IPS DF 19.7 (cell line): ENCODE measurements around the gene SSC5D.

Experiments
- DNase-seq: peaks from one replicate; pipeline ENCODE4 v3.0.0-alpha.2; 2013; ENCODE audit warnings: low read depth, low spot score

SSC5D gene

GRCh38 chr19:55454787-55455243 lies 33.4 kb upstream of the SSC5D start:
- DNase-seq: no peak

GRCh38 chr19:55455576-55456235 lies 32.5 kb upstream of the SSC5D start:
- DNase-seq: no peak

- no peak for DNase-seq
Observed at GRCh38 chr19:55456347-55456746, 31.9 kb upstream of the SSC5D start.

- DNase-seq: no peak
Observed at GRCh38 chr19:55457683-55458457, 30.4 kb upstream of the SSC5D start.

- no peak for DNase-seq
Observed at GRCh38 chr19:55459551-55459949, 28.7 kb upstream of the SSC5D start.

- no peak for DNase-seq
Observed at GRCh38 chr19:55459950-55460657, 28.1 kb upstream of the SSC5D start.

GRCh38 chr19:55460670-55461258 lies 27.5 kb upstream of the SSC5D start:
- no peak for DNase-seq

GRCh38 chr19:55461259-55461973 lies 26.8 kb upstream of the SSC5D start, which contains the start of gene ISOC2:
TSS of gene ISOC2 (minus strand) at chr19:55461642. CDS start at chr19:55456486, 5,156 bp downstream.
- DNase-seq: peak; percentile 97

GRCh38 chr19:55461974-55462626 lies 26.1 kb upstream of the SSC5D start:
- DNase-seq: no peak

- DNase-seq: no peak
Observed at GRCh38 chr19:55462722-55463121, 25.5 kb upstream of the SSC5D start.

- no peak for DNase-seq
Observed at GRCh38 chr19:55463583-55464031, 24.6 kb upstream of the SSC5D start.

GRCh38 chr19:55464039-55464661 lies 24.1 kb upstream of the SSC5D start:
- DNase-seq: no peak

GRCh38 chr19:55464662-55465054 lies 23.6 kb upstream of the SSC5D start, which contains the start of gene C19orf85:
TSS of gene C19orf85 (minus strand) at chr19:55464751. CDS start at chr19:55464554, 197 bp downstream.
- no peak for DNase-seq

GRCh38 chr19:55465460-55466240 lies 22.6 kb upstream of the SSC5D start:
- DNase-seq: no peak

GRCh38 chr19:55466241-55466614 lies 22.0 kb upstream of the SSC5D start:
- no peak for DNase-seq

GRCh38 chr19:55467236-55468053 lies 20.8 kb upstream of the SSC5D start:
- DNase-seq: no peak

GRCh38 chr19:55468054-55468393 lies 20.2 kb upstream of the SSC5D start:
- no peak for DNase-seq

- DNase-seq: no peak
Observed at GRCh38 chr19:55471266-55471665, 17.0 kb upstream of the SSC5D start.

GRCh38 chr19:55472463-55472862 lies 15.8 kb upstream of the SSC5D start:
- DNase-seq: no peak
